ENCODE measurements around the gene PCDHA10. TPM values are rescaled to one million over a fixed set of nuclear protein-coding genes. Genes with fewer than 3 reads are reported as not detected.
A peak's percentile ranks its signal among the peaks of the same experiment; 100 is the strongest.
"Not testable (repeated sequence)": the region's sequence is repeated elsewhere in the genome, so short reads cannot be mapped to it uniquely, and the experiment has no call there.

The PCDHA10 gene
- 0.09 and 0.17 TPM in 2 replicates for total RNA-seq

GRCh38 chr5:140855772-140856674, at the start of gene PCDHA10:
Gene PCDHA10 (plus strand): TSS chr5:140855897. CDS start chr5:140856049, 152 bp downstream.
- DNase-seq, result peak; percentile 27

GRCh38 chr5:140806834-140807775, 48.6 kb upstream of the PCDHA10 start, which contains the start of gene PCDHA4:
Gene PCDHA4 (plus strand): TSS chr5:140807068.
- DNase-seq, result peak; percentile 38

- DNase-seq, result not testable (repeated sequence)
These were observed 47.3 kb upstream of the PCDHA10 start for GRCh38 chr5:140808241-140808888.

- DNase-seq, result no peak
These were observed 46.8 kb upstream of the PCDHA10 start for GRCh38 chr5:140808889-140809291.

- peak; percentile 54 for DNase-seq
These were observed 34.1 kb upstream of the PCDHA10 start, which contains the start of gene PCDHA5 for GRCh38 chr5:140821375-140822280. Gene PCDHA5 (plus strand): TSS chr5:140821613.

- no peak for DNase-seq
These were observed 33.4 kb upstream of the PCDHA10 start for GRCh38 chr5:140822281-140822629.

GRCh38 chr5:140822969-140823368, 32.7 kb upstream of the PCDHA10 start:
- not testable (repeated sequence) for DNase-seq

GRCh38 chr5:140823475-140823874, 32.2 kb upstream of the PCDHA10 start:
- no peak for DNase-seq

- peak; percentile 32 for DNase-seq
These were observed 27.9 kb upstream of the PCDHA10 start, which contains the start of gene PCDHA6 for GRCh38 chr5:140827704-140828361. Gene PCDHA6 (plus strand): TSS chr5:140827960. CDS start chr5:140828092, 132 bp downstream.

GRCh38 chr5:140828362-140828737, 27.3 kb upstream of the PCDHA10 start:
- no peak for DNase-seq

- not testable (repeated sequence) for DNase-seq
These were observed 25.9 kb upstream of the PCDHA10 start for GRCh38 chr5:140829511-140830501.

- DNase-seq, result peak; percentile 43
These were observed 21.7 kb upstream of the PCDHA10 start, which contains the start of gene PCDHA7 for GRCh38 chr5:140833993-140834392. Gene PCDHA7 (plus strand): TSS chr5:140834269. CDS start chr5:140834384, 115 bp downstream.

- DNase-seq, result not testable (repeated sequence)
These were observed 21.2 kb upstream of the PCDHA10 start for GRCh38 chr5:140834439-140835008.

- DNase-seq, result no peak
These were observed 19.8 kb upstream of the PCDHA10 start for GRCh38 chr5:140835622-140836510.

- peak; percentile 16 for DNase-seq
These were observed 14.4 kb upstream of the PCDHA10 start, which contains the start of gene PCDHA8 for GRCh38 chr5:140840978-140841962. Gene PCDHA8 (plus strand): TSS chr5:140841187. CDS start chr5:140841322, 135 bp downstream.
